ENCODE results near the gene NKD1. TPM values are rescaled to one million over a fixed set of nuclear protein-coding genes. Genes with fewer than 3 reads are reported as not detected.

Gene NKD1
- total RNA-seq, 4 donors from 2014 or later = 37.1 to 87.8 (median 54.1) TPM

- no peaks in the 10 kb centered on the region for H3K36me3 ChIP-seq
- H3K27ac ChIP-seq (replicated peaks in 1 of 4) = no peak overlapping the region
- peaks cover 7 to 15% (median 12%) of the 10 kb centered on the region in 4 donors for H3K4me1 ChIP-seq
- 100% methylated on average over 2 of the region's 2 CpGs for WGBS
- intact Hi-C loops (cut with DNase I) = loop anchor here (10.0 kb wide), 2 partner anchors 55 to 115 kb away; partner anchors contain the start of gene CYLD
- DNase-seq (ENCODE audit: extremely low spot score) = no peak
- no peak overlapping the region for H3K4me3 ChIP-seq
- TF ChIP-seq POLR2AphosphoS5 (IDR thresholded peaks at IDR 0.05) = no peak
- no peak for TF ChIP-seq CTCF (IDR thresholded peaks at IDR 0.05)
- TF ChIP-seq POLR2A (IDR thresholded peaks at IDR 0.05; ENCODE audit: low read depth) = no peak
- no peak for TF ChIP-seq EP300 (IDR thresholded peaks at IDR 0.05)
- no peaks in the 10 kb centered on the region for H3K9me3 ChIP-seq
- no peaks in the 10 kb centered on the region for H3K27me3 ChIP-seq
These were observed 142.0 kb downstream of the NKD1 start for GRCh38 chr16:50690177-50690576.

- H3K27me3 ChIP-seq = no peaks in the 10 kb centered on the region
- H3K4me1 ChIP-seq = peaks cover 26 to 34% (median 31%) of the 10 kb centered on the region in 4 donors
- no peaks in the 10 kb centered on the region for H3K36me3 ChIP-seq
- WGBS = 79% methylated on average over 4 of the region's 4 CpGs
- no peaks in the 10 kb centered on the region for H3K9me3 ChIP-seq
- no peak overlapping the region for H3K27ac ChIP-seq (replicated peaks in 1 of 4)
- DNase-seq (ENCODE audit: extremely low spot score) = no peak
- no peak for TF ChIP-seq POLR2AphosphoS5 (IDR thresholded peaks at IDR 0.05)
- TF ChIP-seq CTCF (IDR thresholded peaks at IDR 0.05) = no peak
- no peak for TF ChIP-seq EP300 (IDR thresholded peaks at IDR 0.05)
- TF ChIP-seq POLR2A (IDR thresholded peaks at IDR 0.05; ENCODE audit: low read depth) = no peak
- H3K4me3 ChIP-seq = no peak overlapping the region
- intact Hi-C loops (cut with DNase I) = loop anchor here (10.0 kb wide), 2 partner anchors 52 to 112 kb away; partner anchors contain the start of gene CYLD
These were observed 144.4 kb downstream of the NKD1 start for GRCh38 chr16:50692644-50692998.

GRCh38 chr16:50692999-50693781 lies 145.0 kb downstream of the NKD1 start, which contains the start of gene NOD2:
Gene NOD2 (plus strand): TSS chr16:50693606. CDS start chr16:50699496, 5,890 bp downstream.
- no peaks in the 10 kb centered on the region for H3K9me3 ChIP-seq
- 70% methylated on average over 12 of the region's 56 CpGs for WGBS
- peaks cover 28 to 40% (median 37%) of the 10 kb centered on the region in 4 donors for H3K4me1 ChIP-seq
- intact Hi-C loops (cut with DNase I) = loop anchor here (10.0 kb wide), 2 partner anchors 52 to 112 kb away; partner anchors contain the start of gene CYLD
- H3K27me3 ChIP-seq = no peaks in the 10 kb centered on the region
- H3K27ac ChIP-seq (replicated peaks in 1 of 4) = peak within 1 kb of the TSS in 2 of 4 donors; percentile 27 to 33
- TF ChIP-seq POLR2AphosphoS5 (IDR thresholded peaks at IDR 0.05) = no peak
- TF ChIP-seq EP300 (IDR thresholded peaks at IDR 0.05) = no peak
- TF ChIP-seq CTCF (IDR thresholded peaks at IDR 0.05) = no peak
- no peak for TF ChIP-seq POLR2A (IDR thresholded peaks at IDR 0.05; ENCODE audit: low read depth)
- DNase-seq (ENCODE audit: extremely low spot score) = no peak
- peak within 1 kb of the TSS; percentile 50 to 70 (median 55) for H3K4me3 ChIP-seq
- H3K36me3 ChIP-seq = no peaks in the 10 kb centered on the region

- DNase-seq (ENCODE audit: extremely low spot score) = no peak
- intact Hi-C loops (cut with DNase I) = loop anchor here (10.0 kb wide), 2 partner anchors 51 to 111 kb away; partner anchors contain the start of gene CYLD
- H3K27me3 ChIP-seq = no peaks in the 10 kb centered on the region
- H3K9me3 ChIP-seq = no peaks in the 10 kb centered on the region
- H3K4me3 ChIP-seq = peak overlapping the region in 2 of 4 donors; percentile 54 to 70
- H3K4me1 ChIP-seq = peaks cover 28 to 46% (median 43%) of the 10 kb centered on the region in 4 donors
- H3K36me3 ChIP-seq = no peaks in the 10 kb centered on the region
- TF ChIP-seq CTCF (IDR thresholded peaks at IDR 0.05) (no peak), EP300 (IDR thresholded peaks at IDR 0.05) (no peak), POLR2A (IDR thresholded peaks at IDR 0.05; ENCODE audit: low read depth) (no peak), POLR2AphosphoS5 (IDR thresholded peaks at IDR 0.05) (no peak)
- 100% methylated on average over 2 of the region's 2 CpGs for WGBS
- no peak overlapping the region for H3K27ac ChIP-seq (replicated peaks in 1 of 4)
These were observed 146.0 kb downstream of the NKD1 start for GRCh38 chr16:50694206-50694605.
